Activated naive CD8-positive, alpha-beta T cell treated with anti-CD3 and anti-CD28 coated beads for 36 hours (primary cell): ENCODE data around the gene CACHD1. TPM values are rescaled to one million over a fixed set of nuclear protein-coding genes. Genes with fewer than 3 reads are reported as not detected.

Experiments
- DNase-seq: peaks from one replicate; pipeline ENCODE4 v3.0.0; 2021
- H3K27ac Mint-ChIP-seq: one replicate; pipeline ENCODE4 v1.8.0; 2022; ENCODE audit warnings: mild to moderate bottlenecking, moderate library complexity, mixed read lengths
- H3K27me3 Mint-ChIP-seq: one replicate; pipeline ENCODE4 v1.8.0; 2022; ENCODE audit warnings: mild to moderate bottlenecking, mixed read lengths
- H3K36me3 Mint-ChIP-seq: one replicate; pipeline ENCODE4 v1.8.0; 2021; ENCODE audit warnings: mild to moderate bottlenecking, mixed read lengths
- H3K4me1 Mint-ChIP-seq: one replicate; pipeline ENCODE4 v1.8.0; 2021; ENCODE audit warnings: mixed read lengths
- H3K4me3 Mint-ChIP-seq: one replicate; pipeline ENCODE4 v1.8.0; 2022; ENCODE audit warnings: mild to moderate bottlenecking, moderate library complexity, mixed read lengths
- H3K9me3 Mint-ChIP-seq: one replicate; pipeline ENCODE4 v1.8.0; 2022; ENCODE audit warnings: mixed read lengths
- total RNA-seq, 2 experiments: library from RNA; stranded (reverse); gene quantifications; one replicate each; pipeline ENCODE4 v1.2.3, GENCODE V29; 2021

CACHD1 gene
- total RNA-seq = 1 to 10 TPM; 3.3 to 3.4 TPM

DNA sequence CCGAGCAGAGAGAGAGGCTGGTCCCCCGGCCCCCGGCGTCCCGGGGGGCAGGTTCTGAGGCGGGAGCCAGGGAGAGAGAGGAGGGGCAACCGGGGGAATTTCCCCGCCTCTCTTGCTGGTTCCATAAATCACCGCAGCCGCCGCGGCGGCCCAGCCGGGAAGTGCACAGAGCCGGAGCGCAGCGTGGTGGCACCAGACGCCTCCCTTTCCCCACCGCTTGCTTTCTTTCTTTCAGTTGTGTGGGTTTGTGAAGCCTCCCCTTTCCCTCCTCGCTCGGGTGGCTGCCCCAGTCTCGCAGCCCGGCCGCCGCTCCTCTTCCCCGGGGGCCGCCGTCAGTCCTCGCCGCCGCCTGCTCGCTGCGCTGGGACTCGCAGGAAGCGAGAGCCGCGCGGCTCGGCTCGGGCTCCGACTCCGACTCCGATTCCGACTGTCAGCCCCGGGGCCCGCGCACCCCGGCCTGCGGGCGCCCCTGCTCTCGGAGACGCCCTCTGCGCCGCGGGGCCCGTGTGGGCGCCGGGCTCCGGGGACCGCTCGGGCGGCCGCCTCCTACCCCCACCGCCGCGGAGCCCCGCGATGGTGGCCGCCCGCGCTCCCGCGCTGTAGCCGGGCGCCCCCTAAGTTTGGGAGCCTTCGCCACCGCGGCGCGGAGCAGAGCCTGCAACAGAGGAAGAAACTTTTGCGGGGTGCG lies at the start of gene CACHD1:
TSS of gene CACHD1 (plus strand) at position 153 of the 688 bp plus-strand sequence. CDS start 616 bp downstream, outside the sequence.
- H3K27me3 Mint-ChIP-seq = peaks cover 40% of the 10 kb centered on the region
- peak; percentile 82 for DNase-seq
- no peaks in the 10 kb centered on the region for H3K36me3 Mint-ChIP-seq
- peak within 1 kb of the TSS; percentile 80 for H3K27ac Mint-ChIP-seq
- H3K9me3 Mint-ChIP-seq = no peaks in the 10 kb centered on the region
- peak within 1 kb of the TSS; percentile 93 for H3K4me3 Mint-ChIP-seq
- H3K4me1 Mint-ChIP-seq = peaks cover 22% of the 10 kb centered on the region

GRCh38 chr1:64421377-64421776 lies 48.6 kb upstream of the CACHD1 start:
- no peak for DNase-seq
- no peak overlapping the region for H3K4me3 Mint-ChIP-seq

DNA sequence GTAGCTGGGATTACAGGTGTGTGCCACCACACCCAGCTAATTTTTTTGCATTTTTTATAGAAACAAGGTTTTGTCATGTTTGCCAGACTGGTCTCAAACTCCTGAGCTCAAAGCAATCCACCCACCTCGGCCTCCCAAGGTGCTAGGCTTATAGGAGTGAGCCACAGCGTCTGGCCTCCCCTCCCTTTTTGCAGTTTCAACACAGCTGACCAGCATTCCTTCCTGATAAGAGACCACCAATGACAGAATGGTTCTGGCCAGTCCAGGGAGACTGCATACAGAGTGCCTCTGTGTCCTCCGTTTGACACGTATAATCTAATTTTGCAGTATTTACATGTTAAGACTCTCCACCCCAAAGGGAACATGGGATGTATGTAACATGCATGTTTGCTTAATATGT lies 46.4 kb upstream of the CACHD1 start:
- Mint-ChIP-seq H3K27ac (no peak overlapping the region), H3K36me3 (no peaks in the 10 kb centered on the region), H3K4me3 (no peak overlapping the region), H3K4me1 (no peaks in the 10 kb centered on the region), H3K27me3 (no peaks in the 10 kb centered on the region), H3K9me3 (no peaks in the 10 kb centered on the region)
- no peak for DNase-seq

More at GRCh38 chr1:64421377-64421776, 48.6 kb upstream of the CACHD1 start:
- no peaks in the 10 kb centered on the region for H3K27me3 Mint-ChIP-seq
- no peak overlapping the region for H3K27ac Mint-ChIP-seq
- no peaks in the 10 kb centered on the region for H3K36me3 Mint-ChIP-seq
- H3K4me1 Mint-ChIP-seq = no peaks in the 10 kb centered on the region
- H3K9me3 Mint-ChIP-seq = no peaks in the 10 kb centered on the region

GRCh38 chr1:64424412-64424811 lies 45.5 kb upstream of the CACHD1 start:
- Mint-ChIP-seq H3K9me3 (no peaks in the 10 kb centered on the region), H3K4me3 (no peak overlapping the region), H3K27me3 (no peaks in the 10 kb centered on the region), H3K4me1 (no peaks in the 10 kb centered on the region), H3K27ac (no peak overlapping the region), H3K36me3 (no peaks in the 10 kb centered on the region)
- no peak for DNase-seq

- no peak overlapping the region for H3K4me3 Mint-ChIP-seq
- H3K36me3 Mint-ChIP-seq = no peaks in the 10 kb centered on the region
- H3K9me3 Mint-ChIP-seq = no peaks in the 10 kb centered on the region
- no peaks in the 10 kb centered on the region for H3K4me1 Mint-ChIP-seq
- DNase-seq = no peak
- H3K27me3 Mint-ChIP-seq = no peaks in the 10 kb centered on the region
- H3K27ac Mint-ChIP-seq = no peak overlapping the region
These were observed 44.4 kb upstream of the CACHD1 start for GRCh38 chr1:64425521-64425920.

DNA sequence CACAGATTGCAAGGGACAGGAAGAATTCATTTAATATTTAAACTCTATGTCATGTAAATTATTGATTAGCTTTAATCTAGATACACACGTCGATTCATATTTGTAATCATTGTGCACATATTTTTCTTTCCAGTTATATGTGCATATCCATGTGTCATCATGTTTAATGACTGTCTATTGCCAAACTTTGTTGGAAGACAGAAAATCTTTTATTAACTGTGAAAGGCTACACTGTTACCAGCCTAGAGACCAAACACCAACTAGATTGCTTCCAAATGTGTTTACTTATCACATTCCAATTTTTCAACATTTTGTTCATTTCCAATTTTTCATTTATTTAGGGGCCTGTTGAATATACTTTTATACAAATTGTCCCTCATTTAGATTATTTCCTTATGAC lies 43.2 kb upstream of the CACHD1 start:
- no peaks in the 10 kb centered on the region for H3K4me1 Mint-ChIP-seq
- H3K27ac Mint-ChIP-seq = no peak overlapping the region
- H3K36me3 Mint-ChIP-seq = no peaks in the 10 kb centered on the region
- DNase-seq = no peak
- H3K4me3 Mint-ChIP-seq = no peak overlapping the region
- no peaks in the 10 kb centered on the region for H3K27me3 Mint-ChIP-seq
- H3K9me3 Mint-ChIP-seq = no peaks in the 10 kb centered on the region

GRCh38 chr1:64427879-64428278 lies 42.0 kb upstream of the CACHD1 start:
- no peaks in the 10 kb centered on the region for H3K36me3 Mint-ChIP-seq
- H3K27me3 Mint-ChIP-seq = no peaks in the 10 kb centered on the region
- no peak overlapping the region for H3K27ac Mint-ChIP-seq
- no peak for DNase-seq
- H3K9me3 Mint-ChIP-seq = no peaks in the 10 kb centered on the region
- H3K4me1 Mint-ChIP-seq = no peaks in the 10 kb centered on the region
- no peak overlapping the region for H3K4me3 Mint-ChIP-seq

- H3K4me3 Mint-ChIP-seq = no peak overlapping the region
- no peak overlapping the region for H3K27ac Mint-ChIP-seq
- no peaks in the 10 kb centered on the region for H3K36me3 Mint-ChIP-seq
These were observed 36.6 kb upstream of the CACHD1 start for GRCh38 chr1:64433308-64433707.

GRCh38 chr1:64433747-64434146 lies 36.2 kb upstream of the CACHD1 start:
- Mint-ChIP-seq H3K4me1 (no peaks in the 10 kb centered on the region), H3K4me3 (no peak overlapping the region), H3K27me3 (no peaks in the 10 kb centered on the region), H3K27ac (no peak overlapping the region), H3K9me3 (no peaks in the 10 kb centered on the region), H3K36me3 (no peaks in the 10 kb centered on the region)
- DNase-seq = no peak

More at GRCh38 chr1:64433308-64433707, 36.6 kb upstream of the CACHD1 start:
- H3K9me3 Mint-ChIP-seq = no peaks in the 10 kb centered on the region
- no peaks in the 10 kb centered on the region for H3K27me3 Mint-ChIP-seq
- DNase-seq = no peak
- no peaks in the 10 kb centered on the region for H3K4me1 Mint-ChIP-seq

DNA sequence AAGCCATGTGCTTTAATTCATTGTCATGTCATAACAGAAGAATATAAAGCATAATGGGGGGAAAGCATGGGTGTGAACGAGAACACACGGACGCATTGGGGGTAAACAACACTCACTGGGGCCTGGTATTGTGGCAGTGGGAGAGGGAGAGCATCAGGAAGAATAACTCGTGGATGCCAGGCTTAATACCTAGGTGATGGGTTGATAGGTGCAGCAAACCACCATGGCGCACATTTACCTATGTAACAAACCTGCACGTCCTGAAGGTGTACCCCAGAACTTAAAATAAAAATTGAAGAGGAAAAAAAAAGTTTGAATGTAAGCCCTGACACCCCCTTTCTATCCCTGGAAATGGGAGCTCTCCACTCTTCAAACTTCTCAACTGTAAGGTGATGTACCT lies 34.9 kb upstream of the CACHD1 start:
- DNase-seq = no peak
- Mint-ChIP-seq H3K4me3 (no peak overlapping the region), H3K27ac (no peak overlapping the region), H3K4me1 (no peaks in the 10 kb centered on the region), H3K27me3 (no peaks in the 10 kb centered on the region), H3K36me3 (no peaks in the 10 kb centered on the region), H3K9me3 (no peaks in the 10 kb centered on the region)

DNA sequence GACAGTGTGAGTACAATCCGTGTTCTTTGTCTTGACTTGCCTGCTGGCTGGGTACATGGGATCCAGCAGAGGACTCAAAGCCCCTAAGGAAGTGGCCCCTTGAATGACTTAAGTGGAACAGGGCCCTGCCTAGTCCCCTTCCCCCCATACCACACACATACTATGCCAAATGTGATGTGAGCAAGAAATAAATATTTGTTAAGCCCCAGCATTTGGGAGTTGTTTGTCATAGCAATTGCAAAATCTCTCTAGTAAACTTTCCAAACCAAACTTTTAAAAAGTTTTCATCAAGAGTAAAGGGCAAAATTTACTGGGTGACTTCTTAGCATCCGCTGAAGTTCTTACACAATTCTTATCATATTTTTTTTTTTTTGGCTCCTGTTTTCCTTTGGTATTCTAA lies 32.5 kb upstream of the CACHD1 start:
- Mint-ChIP-seq H3K4me1 (no peaks in the 10 kb centered on the region), H3K9me3 (no peaks in the 10 kb centered on the region), H3K4me3 (no peak overlapping the region), H3K27me3 (no peaks in the 10 kb centered on the region), H3K36me3 (no peaks in the 10 kb centered on the region), H3K27ac (no peak overlapping the region)
- no peak for DNase-seq

- no peak for DNase-seq
- Mint-ChIP-seq H3K36me3 (no peaks in the 10 kb centered on the region), H3K4me1 (no peaks in the 10 kb centered on the region), H3K4me3 (no peak overlapping the region), H3K9me3 (no peaks in the 10 kb centered on the region), H3K27ac (no peak overlapping the region), H3K27me3 (no peaks in the 10 kb centered on the region)
These were observed 29.6 kb upstream of the CACHD1 start for GRCh38 chr1:64440183-64440826.

DNA sequence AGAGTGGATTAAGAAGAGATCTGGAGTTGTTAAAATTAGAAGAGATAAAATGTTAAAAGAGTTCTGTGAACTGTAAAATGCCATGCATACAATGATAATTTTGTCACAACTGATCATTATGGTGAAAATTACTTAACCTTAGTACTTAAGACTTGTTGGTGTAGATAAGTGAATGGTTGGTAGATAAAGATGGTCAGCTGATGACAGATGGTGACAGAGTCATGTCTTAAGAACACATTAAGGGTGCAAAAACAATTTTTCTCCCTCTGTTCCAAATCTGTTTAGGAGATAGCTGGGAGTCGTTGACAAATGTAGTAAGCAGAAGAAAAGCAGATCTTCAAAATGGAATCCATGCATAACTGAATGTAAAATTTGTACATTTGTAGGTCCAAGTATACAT lies 18.5 kb upstream of the CACHD1 start:
- no peak overlapping the region for H3K27ac Mint-ChIP-seq
- H3K4me1 Mint-ChIP-seq = no peaks in the 10 kb centered on the region
- H3K4me3 Mint-ChIP-seq = no peak overlapping the region
- no peaks in the 10 kb centered on the region for H3K9me3 Mint-ChIP-seq
- no peak for DNase-seq
- no peaks in the 10 kb centered on the region for H3K36me3 Mint-ChIP-seq
- H3K27me3 Mint-ChIP-seq = peaks cover under 1% of the 10 kb centered on the region

- Mint-ChIP-seq H3K4me1 (no peaks in the 10 kb centered on the region), H3K27me3 (no peaks in the 10 kb centered on the region), H3K27ac (no peak overlapping the region), H3K9me3 (no peaks in the 10 kb centered on the region), H3K4me3 (no peak overlapping the region), H3K36me3 (no peaks in the 10 kb centered on the region)
- no peak for DNase-seq
These were observed 16.2 kb upstream of the CACHD1 start for GRCh38 chr1:64453688-64454087.

DNA sequence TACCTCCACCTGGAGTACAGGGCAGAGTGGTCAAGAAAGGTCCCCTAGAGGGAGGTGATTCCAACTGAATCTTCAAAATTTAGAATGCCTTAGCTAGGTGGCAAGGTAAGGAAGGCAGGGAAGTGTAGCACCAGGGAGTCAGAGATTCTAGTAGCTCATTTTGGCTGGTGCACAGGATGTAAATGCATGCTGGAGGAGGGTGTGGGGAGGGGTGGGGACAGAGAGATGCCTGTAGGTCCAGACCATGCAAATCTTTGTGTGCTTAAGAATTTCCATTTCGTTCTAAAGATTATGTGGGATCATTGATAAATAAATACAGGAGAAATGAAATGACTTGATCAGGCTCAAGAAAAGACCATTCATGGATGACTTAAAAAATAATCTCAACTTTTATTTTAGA lies 11.0 kb upstream of the CACHD1 start:
- H3K9me3 Mint-ChIP-seq = no peaks in the 10 kb centered on the region
- no peaks in the 10 kb centered on the region for H3K36me3 Mint-ChIP-seq
- peaks cover 6% of the 10 kb centered on the region for H3K27me3 Mint-ChIP-seq
- no peak overlapping the region for H3K4me3 Mint-ChIP-seq
- no peaks in the 10 kb centered on the region for H3K4me1 Mint-ChIP-seq
- DNase-seq = no peak
- no peak overlapping the region for H3K27ac Mint-ChIP-seq

GRCh38 chr1:64459743-64460142 lies 10.2 kb upstream of the CACHD1 start:
- Mint-ChIP-seq H3K9me3 (no peaks in the 10 kb centered on the region), H3K4me1 (no peaks in the 10 kb centered on the region), H3K36me3 (no peaks in the 10 kb centered on the region), H3K4me3 (no peak overlapping the region), H3K27me3 (peaks cover 6% of the 10 kb centered on the region), H3K27ac (no peak overlapping the region)
- no peak for DNase-seq
